Ishikawa (cell line): ENCODE data around the gene MYOCD.

Source experiments
- CEBPB ChIP-seq: IDR thresholded peaks from 2 replicates; pipeline ENCODE4 v1.6.1; 2012
- EGR1 ChIP-seq: IDR thresholded peaks from 2 replicates; pipeline ENCODE4 v1.6.1; 2012
- TAF1 ChIP-seq: IDR thresholded peaks from 2 replicates; pipeline ENCODE4 v1.6.1; 2012; ENCODE audit warnings: low read depth, mild to moderate bottlenecking
- YY1 ChIP-seq: IDR thresholded peaks from 2 replicates; pipeline ENCODE4 v1.6.1; 2012; ENCODE audit warnings: low read depth

DNA sequence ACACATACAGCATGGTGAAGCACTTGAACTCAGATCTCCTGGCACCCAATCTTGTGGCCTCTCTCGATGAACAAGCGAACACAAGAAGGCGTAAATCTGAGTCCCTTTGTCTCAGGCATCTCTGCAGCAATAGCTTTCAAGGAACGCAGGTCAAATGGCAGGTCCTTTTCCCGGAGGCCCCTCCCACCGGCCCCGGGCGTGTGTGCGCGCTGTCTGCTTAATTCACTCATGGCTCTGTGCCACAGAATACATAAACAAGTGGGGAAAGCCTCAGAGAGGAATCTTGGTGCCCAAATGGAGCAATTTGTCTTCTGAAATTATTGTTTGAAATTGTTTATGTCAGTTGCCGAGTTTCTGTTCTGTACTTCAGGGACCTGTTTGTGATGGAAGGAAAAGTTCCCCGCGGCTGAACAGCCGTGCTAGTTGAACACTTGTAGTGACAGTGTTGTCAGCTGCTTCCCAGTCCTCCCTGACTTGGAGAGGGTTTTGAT, 14.8 kb downstream of the MYOCD start:
- no peak for TF ChIP-seq EGR1
- no peak for TF ChIP-seq YY1
- no peak for TF ChIP-seq CEBPB
- TF ChIP-seq TAF1 = no peak
